Thyroid gland (tissue), 4 donors: ENCODE results near the gene TYR. TPM values are rescaled to one million over a fixed set of nuclear protein-coding genes. Genes with fewer than 3 reads are reported as not detected.

Source experiments
- DNase-seq, 2 donors: peaks; one replicate each; pipeline ENCODE4 v3.0.0-alpha.2; 2019
- H3K27ac ChIP-seq, 3 donors: fragments of 200-600 bp; sonication (generic); 1 replicate in 2 of 3; 2 replicates in 1 of 3; pipeline ENCODE4 v1.5.1; 2016 to 2019; ENCODE audit warnings: mild to moderate bottlenecking in 1 of 3, moderate library complexity in 1 of 3
- H3K27me3 ChIP-seq: fragments of 200-600 bp; sonication (generic); one replicate; pipeline ENCODE4 v1.5.1; 2019
- H3K36me3 ChIP-seq, 2 donors: fragments of 200-600 bp; sonication (generic); one replicate each; pipeline ENCODE4 v1.5.1; 2016 to 2019
- H3K4me1 ChIP-seq, 2 donors: fragments of 200-600 bp; sonication (generic); one replicate each; pipeline ENCODE4 v1.5.1; 2017 to 2019
- H3K4me3 ChIP-seq, 3 donors: fragments of 200-600 bp; sonication (generic); replicated peaks in 1 of 3; 1 replicate in 2 of 3; 2 replicates in 1 of 3; pipeline ENCODE4 v1.5.1; 2016; ENCODE audit warnings: mild to moderate bottlenecking in 1 of 3
- H3K9me3 ChIP-seq: fragments of 200-600 bp; sonication (generic); one replicate; pipeline ENCODE4 v1.5.1; 2017
- POLR2A ChIP-seq, 2 donors: fragments of 450-650 bp; IDR thresholded peaks; one replicate each; pipeline ENCODE4 v1.6.1; 2017; ENCODE audit warnings: antibody characterized with exemption in 2 of 2, mild to moderate bottlenecking in 2 of 2, moderate library complexity in 1 of 2
- WGBS, 2 donors: methylation state at CpG; one replicate each; pipeline ENCODE4 v1.1.5; 2017; 5-methylcytosine and 5-hydroxymethylcytosine counted together
- intact Hi-C: fragments of 100-400 bp; cut with DNase I; formaldehyde crosslinking; loops from one replicate; pipeline ENCODE4 v1.15.1; 2023
- total RNA-seq, 4 donors: library from RNA; depleted of rRNA; stranded (reverse); fragments of >200 nt; gene quantifications; one replicate each; pipeline ENCODE4 v1.2.3, GENCODE V29; 2016
- TF ChIP-seq, protein P1 (sequence below), 6 experiments: fragments of 200-600 bp in 3 of 6; fragments of 450-650 bp in 3 of 6; sonication (generic) in 3 of 6; IDR thresholded peaks; one replicate each; pipeline ENCODE4 v1.5.1; 2016 to 2019; ENCODE audit warnings: antibody characterized with exemption in 6 of 6, mild to moderate bottlenecking in 2 of 6, inconsistent platforms in 1 of 6, moderate library complexity in 1 of 6

Gene TYR
- total RNA-seq, result not detected

DNA sequence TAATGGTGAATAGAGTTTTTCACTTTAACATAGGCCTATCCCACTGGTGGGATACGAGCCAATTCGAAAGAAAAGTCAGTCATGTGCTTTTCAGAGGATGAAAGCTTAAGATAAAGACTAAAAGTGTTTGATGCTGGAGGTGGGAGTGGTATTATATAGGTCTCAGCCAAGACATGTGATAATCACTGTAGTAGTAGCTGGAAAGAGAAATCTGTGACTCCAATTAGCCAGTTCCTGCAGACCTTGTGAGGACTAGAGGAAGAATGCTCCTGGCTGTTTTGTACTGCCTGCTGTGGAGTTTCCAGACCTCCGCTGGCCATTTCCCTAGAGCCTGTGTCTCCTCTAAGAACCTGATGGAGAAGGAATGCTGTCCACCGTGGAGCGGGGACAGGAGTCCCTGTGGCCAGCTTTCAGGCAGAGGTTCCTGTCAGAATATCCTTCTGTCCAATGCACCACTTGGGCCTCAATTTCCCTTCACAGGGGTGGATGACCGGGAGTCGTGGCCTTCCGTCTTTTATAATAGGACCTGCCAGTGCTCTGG, at the start of gene TYR:
TYR (plus strand) TSS at position 185 of the 541 bp plus-strand sequence; CDS start at position 264, 79 bp downstream.
- Histone ChIP-seq H3K4me1 (no peaks in the 10 kb centered on the region), H3K36me3 (no peaks in the 10 kb centered on the region), H3K4me3 (no peak within 1 kb of the TSS), H3K27ac (no peak within 1 kb of the TSS), H3K27me3 (no peaks in the 10 kb centered on the region), H3K9me3 (no peaks in the 10 kb centered on the region)
- WGBS, 2 donors, result 83 to 84% methylated on average over 8 of the region's 8 CpGs
- intact Hi-C loops, result no loop called here
- DNase-seq, result no peak
- TF ChIP-seq, protein P1, sequence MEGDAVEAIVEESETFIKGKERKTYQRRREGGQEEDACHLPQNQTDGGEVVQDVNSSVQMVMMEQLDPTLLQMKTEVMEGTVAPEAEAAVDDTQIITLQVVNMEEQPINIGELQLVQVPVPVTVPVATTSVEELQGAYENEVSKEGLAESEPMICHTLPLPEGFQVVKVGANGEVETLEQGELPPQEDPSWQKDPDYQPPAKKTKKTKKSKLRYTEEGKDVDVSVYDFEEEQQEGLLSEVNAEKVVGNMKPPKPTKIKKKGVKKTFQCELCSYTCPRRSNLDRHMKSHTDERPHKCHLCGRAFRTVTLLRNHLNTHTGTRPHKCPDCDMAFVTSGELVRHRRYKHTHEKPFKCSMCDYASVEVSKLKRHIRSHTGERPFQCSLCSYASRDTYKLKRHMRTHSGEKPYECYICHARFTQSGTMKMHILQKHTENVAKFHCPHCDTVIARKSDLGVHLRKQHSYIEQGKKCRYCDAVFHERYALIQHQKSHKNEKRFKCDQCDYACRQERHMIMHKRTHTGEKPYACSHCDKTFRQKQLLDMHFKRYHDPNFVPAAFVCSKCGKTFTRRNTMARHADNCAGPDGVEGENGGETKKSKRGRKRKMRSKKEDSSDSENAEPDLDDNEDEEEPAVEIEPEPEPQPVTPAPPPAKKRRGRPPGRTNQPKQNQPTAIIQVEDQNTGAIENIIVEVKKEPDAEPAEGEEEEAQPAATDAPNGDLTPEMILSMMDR (IDR thresholded peaks at IDR 0.05), result no peak
- no peak for TF ChIP-seq POLR2A (IDR thresholded peaks at IDR 0.05)

DNA sequence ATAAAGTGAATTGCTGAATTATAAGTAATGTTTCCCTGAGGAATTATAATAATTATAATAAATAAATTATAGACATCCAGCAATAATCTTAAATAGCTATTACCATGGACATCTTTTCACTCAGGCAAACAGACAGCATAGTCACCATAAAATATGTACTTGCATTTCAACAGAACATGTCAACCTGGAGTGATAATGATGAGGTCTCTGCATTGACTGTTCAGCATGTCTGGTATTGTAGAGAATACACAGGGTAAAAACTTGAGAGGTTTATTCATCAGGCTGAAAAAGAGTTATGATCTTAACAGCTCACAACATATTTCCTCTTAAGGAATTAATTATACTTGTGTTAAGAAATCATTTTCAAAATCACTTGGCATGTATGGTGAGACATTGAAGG, 41.1 kb upstream of the TYR start:
- intact Hi-C loops, result no loop called here
- no peak for DNase-seq
- Histone ChIP-seq H3K27me3 (no peaks in the 10 kb centered on the region), H3K36me3 (no peaks in the 10 kb centered on the region), H3K9me3 (no peaks in the 10 kb centered on the region), H3K27ac (no peak overlapping the region), H3K4me1 (no peaks in the 10 kb centered on the region), H3K4me3 (no peak overlapping the region)
- TF ChIP-seq, protein P1 (IDR thresholded peaks at IDR 0.05), result no peak

DNA sequence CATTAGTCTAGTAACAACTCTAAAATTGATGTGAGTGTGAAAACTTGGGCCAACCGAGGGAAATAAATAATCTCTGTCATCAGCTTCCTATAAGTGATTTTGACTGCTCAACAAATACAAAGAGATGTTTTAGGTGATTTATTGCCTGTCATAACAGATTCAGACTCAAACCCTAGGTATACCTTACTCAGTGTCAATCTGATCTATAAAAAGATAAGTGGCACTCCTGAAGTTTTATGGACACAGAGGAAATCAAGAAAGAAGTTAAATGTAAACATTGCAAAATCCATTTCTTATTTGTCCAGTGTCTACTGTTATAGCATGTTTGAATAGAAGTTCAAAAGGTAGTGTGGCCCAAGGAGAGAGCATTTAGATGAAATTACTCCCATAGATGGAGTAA, 30.4 kb upstream of the TYR start:
- Histone ChIP-seq H3K27me3 (no peaks in the 10 kb centered on the region), H3K9me3 (no peaks in the 10 kb centered on the region), H3K4me3 (no peak overlapping the region), H3K36me3 (no peaks in the 10 kb centered on the region), H3K4me1 (no peaks in the 10 kb centered on the region), H3K27ac (no peak overlapping the region)
- intact Hi-C loops, result no loop called here
- TF ChIP-seq POLR2A (IDR thresholded peaks at IDR 0.05), result no peak
- TF ChIP-seq, protein P1 (IDR thresholded peaks at IDR 0.05), result no peak
- 67 to 69% methylated on average over 1 of the region's 1 CpG for WGBS, 2 donors
- DNase-seq, result no peak

DNA sequence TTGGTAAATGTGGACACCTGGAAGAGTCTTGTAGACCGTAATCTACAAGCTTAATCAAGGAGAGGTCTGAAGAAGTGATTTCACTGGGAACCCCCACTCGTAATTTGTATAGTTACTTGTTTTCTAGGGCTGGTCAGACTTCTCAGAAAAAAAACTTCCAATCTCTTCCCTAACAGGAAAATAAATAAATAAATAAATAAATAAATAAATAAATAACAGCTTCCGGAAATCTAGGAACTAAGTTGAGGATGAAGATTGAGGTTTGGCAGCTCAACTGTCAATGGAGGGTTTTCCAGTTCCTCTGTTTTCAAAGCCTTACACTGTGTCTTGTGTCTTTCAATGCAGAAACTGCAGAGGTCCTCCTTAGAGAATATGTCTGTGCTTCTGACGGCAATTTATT, 17.7 kb upstream of the TYR start:
- Histone ChIP-seq H3K9me3 (no peaks in the 10 kb centered on the region), H3K27me3 (no peaks in the 10 kb centered on the region), H3K4me3 (no peak overlapping the region), H3K36me3 (no peaks in the 10 kb centered on the region), H3K4me1 (no peaks in the 10 kb centered on the region), H3K27ac (no peak overlapping the region)
- intact Hi-C loops, result no loop called here
- no peak for DNase-seq
- no peak for TF ChIP-seq POLR2A (IDR thresholded peaks at IDR 0.05)
- TF ChIP-seq, protein P1 (IDR thresholded peaks at IDR 0.05), result no peak
- 84 to 89% methylated on average over 4 of the region's 4 CpGs for WGBS, 2 donors

DNA sequence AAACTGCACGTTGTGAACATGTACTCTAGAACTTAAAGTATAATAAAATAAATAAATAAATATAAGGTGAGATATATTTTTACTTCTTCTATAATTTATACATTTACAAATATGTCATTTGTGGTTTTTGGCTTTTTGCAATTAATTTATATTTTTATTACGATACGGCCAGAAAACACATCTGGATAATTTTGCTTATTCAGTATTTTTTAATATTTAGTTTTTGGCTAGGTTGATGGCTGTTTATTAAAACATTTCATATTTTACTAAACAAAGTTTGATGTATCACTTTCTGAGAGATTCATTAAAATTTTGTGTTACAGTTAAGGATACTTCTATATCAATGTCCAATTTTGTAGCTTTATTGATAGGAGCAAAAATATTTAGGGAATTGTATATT, 15.7 kb upstream of the TYR start:
- Histone ChIP-seq H3K36me3 (no peaks in the 10 kb centered on the region), H3K9me3 (no peaks in the 10 kb centered on the region), H3K27ac (no peak overlapping the region), H3K27me3 (no peaks in the 10 kb centered on the region), H3K4me1 (no peaks in the 10 kb centered on the region), H3K4me3 (no peak overlapping the region)
- 88 to 89% methylated on average over 3 of the region's 3 CpGs for WGBS, 2 donors
- TF ChIP-seq, protein P1 (IDR thresholded peaks at IDR 0.05), result no peak
- no peak for TF ChIP-seq POLR2A (IDR thresholded peaks at IDR 0.05)
- no peak for DNase-seq
- intact Hi-C loops, result no loop called here
